ENCODE data around the gene CDC73.

The CDC73 gene

GRCh38 chr1:193303849-193304248 lies 182.0 kb downstream of the CDC73 start:
- H3K36me3 ChIP-seq (ENCODE audit: control insufficient read depth, insufficient read depth, low read length): no peaks in the 10 kb centered on the region
- no peaks in the 10 kb centered on the region for H3K27me3 ChIP-seq (ENCODE audit: control insufficient read depth, insufficient read depth, low read length)
- TF ChIP-seq CTCF (IDR thresholded peaks at IDR 0.05): no peak
- H3K4me2 ChIP-seq (ENCODE audit: low read length): no peak overlapping the region
- no peaks in the 10 kb centered on the region for H3K4me1 ChIP-seq
- H3K79me2 ChIP-seq: no peaks in the 10 kb centered on the region
- H3K9ac ChIP-seq: no peak overlapping the region
- no peaks in the 10 kb centered on the region for H3K9me3 ChIP-seq (ENCODE audit: control insufficient read depth, low read length)
- H2AFZ ChIP-seq: no peak overlapping the region
- no peak overlapping the region for H3K4me3 ChIP-seq (ENCODE audit: low read depth, low read length)
- H3K27ac ChIP-seq: no peak overlapping the region
